ENCODE results near the gene PIN4.

The PIN4 gene

DNA sequence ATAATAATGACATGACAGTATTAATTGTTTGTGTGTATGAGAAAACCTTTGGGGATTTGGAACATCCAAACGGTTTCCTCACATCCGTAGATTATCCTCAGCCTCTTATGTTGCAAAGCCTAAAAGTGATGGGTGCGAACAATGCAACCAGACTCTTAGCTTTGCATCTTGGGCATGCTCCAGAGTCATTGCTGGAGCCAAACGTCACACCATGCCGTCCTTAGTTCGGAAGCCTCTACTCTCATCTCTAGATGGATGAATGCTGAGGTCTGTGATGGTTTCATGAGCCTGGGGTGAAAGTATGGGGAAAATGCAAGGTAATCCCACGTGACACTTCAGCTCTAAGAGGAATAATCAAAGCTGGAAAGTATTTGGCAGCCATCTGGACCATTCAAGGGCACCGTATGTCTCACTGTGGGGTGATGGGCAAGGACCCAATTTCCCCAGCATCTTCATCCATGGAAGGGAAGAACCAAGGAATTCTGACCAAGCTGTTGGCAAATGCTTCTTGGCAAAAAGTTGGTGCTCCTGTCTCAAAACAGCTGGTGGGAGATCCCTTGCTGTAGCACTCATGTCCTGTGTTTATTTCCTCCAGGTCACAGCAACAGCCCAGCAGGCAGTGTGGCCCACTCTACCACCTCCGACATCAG is 43.6 kb upstream of the PIN4 start:
- Histone ChIP-seq H3K9me3 (ENCODE audit: insufficient read depth, low read depth, low read length) (no peaks in the 10 kb centered on the region), H3K4me1 (ENCODE audit: insufficient read depth, low read length, poor library complexity, severe bottlenecking) (no peaks in the 10 kb centered on the region), H4K20me1 (ENCODE audit: insufficient read depth, low read length, poor library complexity, severe bottlenecking) (no peaks in the 10 kb centered on the region), H3K9ac (ENCODE audit: low read depth, low read length, poor library complexity, severe bottlenecking) (no peak overlapping the region), H3K79me2 (ENCODE audit: insufficient read depth, low read length) (no peaks in the 10 kb centered on the region), H2AFZ (ENCODE audit: low read length) (no peak overlapping the region), H3K4me2 (ENCODE audit: low read depth, low read length, poor library complexity, severe bottlenecking) (no peak overlapping the region), H3K9me2 (replicated peaks; ENCODE audit: low read depth, low read length) (no peaks in the 10 kb centered on the region), H3K4me3 (ENCODE audit: low read length, poor library complexity, severe bottlenecking) (no peak overlapping the region), H3F3A (ENCODE audit: low read depth) (no peaks in the 10 kb centered on the region), H3K36me3 (ENCODE audit: insufficient read depth, low read length) (peaks cover 4% of the 10 kb centered on the region; the same call in 1 of the 2 replicates), H3K27me3 (ENCODE audit: insufficient read depth, low read length, poor library complexity, severe bottlenecking) (no peaks in the 10 kb centered on the region)
- TF ChIP-seq, protein P1, sequence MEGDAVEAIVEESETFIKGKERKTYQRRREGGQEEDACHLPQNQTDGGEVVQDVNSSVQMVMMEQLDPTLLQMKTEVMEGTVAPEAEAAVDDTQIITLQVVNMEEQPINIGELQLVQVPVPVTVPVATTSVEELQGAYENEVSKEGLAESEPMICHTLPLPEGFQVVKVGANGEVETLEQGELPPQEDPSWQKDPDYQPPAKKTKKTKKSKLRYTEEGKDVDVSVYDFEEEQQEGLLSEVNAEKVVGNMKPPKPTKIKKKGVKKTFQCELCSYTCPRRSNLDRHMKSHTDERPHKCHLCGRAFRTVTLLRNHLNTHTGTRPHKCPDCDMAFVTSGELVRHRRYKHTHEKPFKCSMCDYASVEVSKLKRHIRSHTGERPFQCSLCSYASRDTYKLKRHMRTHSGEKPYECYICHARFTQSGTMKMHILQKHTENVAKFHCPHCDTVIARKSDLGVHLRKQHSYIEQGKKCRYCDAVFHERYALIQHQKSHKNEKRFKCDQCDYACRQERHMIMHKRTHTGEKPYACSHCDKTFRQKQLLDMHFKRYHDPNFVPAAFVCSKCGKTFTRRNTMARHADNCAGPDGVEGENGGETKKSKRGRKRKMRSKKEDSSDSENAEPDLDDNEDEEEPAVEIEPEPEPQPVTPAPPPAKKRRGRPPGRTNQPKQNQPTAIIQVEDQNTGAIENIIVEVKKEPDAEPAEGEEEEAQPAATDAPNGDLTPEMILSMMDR (conservative IDR thresholded peaks at IDR 0.05; ENCODE audit: low read length): no peak
- no peak for TF ChIP-seq EZH2phosphoT487 (IDR thresholded peaks at IDR 0.05; ENCODE audit: borderline replicate concordance)

DNA sequence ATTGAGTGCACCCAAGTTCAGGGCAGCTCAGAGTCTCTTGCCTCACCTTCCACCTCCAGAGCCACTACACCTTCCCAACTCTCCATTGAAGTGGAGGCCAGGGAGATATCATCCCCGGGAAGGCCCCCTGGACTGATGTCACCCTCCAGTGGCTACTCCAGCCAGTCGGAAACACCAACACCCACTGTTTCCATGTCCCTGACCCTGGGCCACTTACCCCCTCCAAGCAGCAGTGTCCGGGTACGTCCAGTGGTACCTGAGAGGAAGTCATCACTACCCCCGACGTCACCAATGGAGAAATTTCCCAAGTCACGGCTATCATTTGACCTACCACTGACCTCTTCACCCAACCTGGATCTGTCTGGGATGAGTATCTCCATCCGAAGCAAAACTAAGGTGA is 42.0 kb upstream of the PIN4 start:
- H3K27me3 ChIP-seq (ENCODE audit: insufficient read depth, low read length, poor library complexity, severe bottlenecking): no peaks in the 10 kb centered on the region
- H2AFZ ChIP-seq (ENCODE audit: low read length): no peak overlapping the region
- H3K79me2 ChIP-seq (ENCODE audit: insufficient read depth, low read length): no peaks in the 10 kb centered on the region
- peaks cover 1% of the 10 kb centered on the region for H3K4me1 ChIP-seq (ENCODE audit: insufficient read depth, low read length, poor library complexity, severe bottlenecking)
- no peaks in the 10 kb centered on the region for H3K9me3 ChIP-seq (ENCODE audit: insufficient read depth, low read depth, low read length)
- H3K9ac ChIP-seq (ENCODE audit: low read depth, low read length, poor library complexity, severe bottlenecking): no peak overlapping the region
- no peak overlapping the region for H3K4me3 ChIP-seq (ENCODE audit: low read length, poor library complexity, severe bottlenecking)
- no peak for TF ChIP-seq EZH2phosphoT487 (IDR thresholded peaks at IDR 0.05; ENCODE audit: borderline replicate concordance)
- TF ChIP-seq, protein P1 (conservative IDR thresholded peaks at IDR 0.05; ENCODE audit: low read length): no peak
- no peak overlapping the region for H3K4me2 ChIP-seq (ENCODE audit: low read depth, low read length, poor library complexity, severe bottlenecking)
- no peaks in the 10 kb centered on the region for H3F3A ChIP-seq (ENCODE audit: low read depth)
- no peaks in the 10 kb centered on the region for H4K20me1 ChIP-seq (ENCODE audit: insufficient read depth, low read length, poor library complexity, severe bottlenecking)
- H3K36me3 ChIP-seq (ENCODE audit: insufficient read depth, low read length): peaks cover 4% of the 10 kb centered on the region; the same call in 1 of the 2 replicates
- H3K9me2 ChIP-seq (replicated peaks; ENCODE audit: low read depth, low read length): no peaks in the 10 kb centered on the region

DNA sequence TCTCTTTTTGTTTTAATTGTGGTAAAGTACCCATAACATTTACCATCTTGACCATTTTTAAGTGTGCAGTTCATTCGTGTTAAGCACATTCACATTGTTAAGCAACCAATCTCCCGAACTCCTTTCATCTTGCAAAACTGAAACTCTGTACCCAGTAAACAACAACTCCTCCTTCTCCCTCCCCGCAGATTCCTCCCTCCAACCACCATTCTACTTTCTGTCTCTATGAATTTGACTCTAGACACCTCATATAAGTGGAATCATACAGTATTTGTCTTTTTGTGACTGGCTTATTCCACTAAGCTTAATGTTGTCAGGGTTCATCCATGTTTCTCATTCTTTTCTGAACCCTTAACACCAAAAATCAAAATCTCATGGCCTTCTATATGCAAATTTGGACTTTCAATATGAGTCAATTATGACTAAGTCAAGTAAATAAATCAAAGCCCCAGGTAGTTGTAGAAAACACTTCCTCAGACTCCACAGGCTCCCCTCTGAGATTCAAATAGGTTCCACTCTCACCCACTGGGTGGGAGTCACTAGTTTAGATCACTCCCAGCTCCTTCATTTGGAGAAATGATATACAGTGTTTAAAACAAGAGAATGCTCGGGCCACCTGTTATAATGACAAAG is 40.1 kb upstream of the PIN4 start:
- Histone ChIP-seq H2AFZ (ENCODE audit: low read length) (no peak overlapping the region), H3K36me3 (ENCODE audit: insufficient read depth, low read length) (peaks cover 4% of the 10 kb centered on the region; the same call in 1 of the 2 replicates), H3K27me3 (ENCODE audit: insufficient read depth, low read length, poor library complexity, severe bottlenecking) (peaks cover 12% of the 10 kb centered on the region), H3F3A (ENCODE audit: low read depth) (no peaks in the 10 kb centered on the region), H3K4me2 (ENCODE audit: low read depth, low read length, poor library complexity, severe bottlenecking) (no peak overlapping the region), H3K4me1 (ENCODE audit: insufficient read depth, low read length, poor library complexity, severe bottlenecking) (peaks cover 4% of the 10 kb centered on the region), H4K20me1 (ENCODE audit: insufficient read depth, low read length, poor library complexity, severe bottlenecking) (no peaks in the 10 kb centered on the region), H3K9me2 (replicated peaks; ENCODE audit: low read depth, low read length) (no peaks in the 10 kb centered on the region), H3K9me3 (ENCODE audit: insufficient read depth, low read depth, low read length) (no peaks in the 10 kb centered on the region), H3K9ac (ENCODE audit: low read depth, low read length, poor library complexity, severe bottlenecking) (no peak overlapping the region), H3K4me3 (ENCODE audit: low read length, poor library complexity, severe bottlenecking) (no peak overlapping the region), H3K79me2 (ENCODE audit: insufficient read depth, low read length) (no peaks in the 10 kb centered on the region)
- TF ChIP-seq, protein P1 (conservative IDR thresholded peaks at IDR 0.05; ENCODE audit: low read length): no peak
- no peak for TF ChIP-seq EZH2phosphoT487 (IDR thresholded peaks at IDR 0.05; ENCODE audit: borderline replicate concordance)
